K562 (cell line): ENCODE data around the gene BIRC7. TPM values are rescaled to one million over a fixed set of nuclear protein-coding genes. Genes with fewer than 3 reads are reported as not detected.

Source experiments
- CREB1 ChIP-seq, 2 experiments: sonication (generic) in 1 of 2; formaldehyde crosslinking in 1 of 2; IDR thresholded peaks; 2 replicates each; pipeline versions ENCODE4 v1.6.1 to v1.8.0; 2012 to 2022; ENCODE audit warnings: inconsistent platforms in 1 of 2, mild to moderate bottlenecking in 1 of 2, missing genetic modification reagents in 1 of 2, moderate library complexity in 1 of 2
- ERF ChIP-seq: fragments of 450-650 bp; formaldehyde crosslinking; IDR thresholded peaks from 2 replicates; pipeline ENCODE4 v1.4.0; 2020; ENCODE audit warnings: mild to moderate bottlenecking, mixed read lengths
- ILK ChIP-seq: fragments of 450-650 bp; IDR thresholded peaks from 2 replicates; pipeline ENCODE4 v1.6.1; 2016; ENCODE audit warnings: missing genetic modification characterization, low read depth, mild to moderate bottlenecking, missing compliant biosample characterization, moderate library complexity, borderline replicate concordance
- KAT8 ChIP-seq: fragments of 450-650 bp; IDR thresholded peaks from 2 replicates; pipeline ENCODE4 v1.6.1; 2016; ENCODE audit warnings: low read depth, mild to moderate bottlenecking
- NFXL1 ChIP-seq: fragments of 450-650 bp; formaldehyde crosslinking; IDR thresholded peaks from 2 replicates; pipeline ENCODE4 v1.4.0; 2021; ENCODE audit warnings: mild to moderate bottlenecking
- RBM22 ChIP-seq: fragments of 200-400 bp; formaldehyde crosslinking; IDR thresholded peaks from 2 replicates; pipeline ENCODE4 v1.6.1; 2018; ENCODE audit warnings: low read length, low read depth; ENCODE audit not compliant: poor library complexity, severe bottlenecking
- SMARCE1 ChIP-seq: fragments of 450-650 bp; IDR thresholded peaks from 2 replicates; pipeline ENCODE4 v1.7.1; 2016; ENCODE audit warnings: mild to moderate bottlenecking
- ZNF274 ChIP-seq: IDR thresholded peaks from 2 replicates; pipeline ENCODE4 v1.6.1; 2011; ENCODE audit warnings: low read depth, mild to moderate bottlenecking, low read length, moderate library complexity, borderline replicate concordance
- ZNF584 ChIP-seq: fragments of 200-800 bp; sonication (Bioruptor generic); IDR thresholded peaks from 2 replicates; pipeline ENCODE4 v1.6.1; 2016; ENCODE audit warnings: low read depth, mild to moderate bottlenecking, missing genetic modification characterization, missing compliant biosample characterization
- polyA plus RNA-seq, 8 experiments: library from polyadenylated mRNA; depleted of rRNA in 4 of 8; stranded (reverse) in 5 of 8; unstranded in 3 of 8; fragments of >200 nt; fragmentation: Nextera tagmentation in 2 of 8; fragmentation: Illumina TruSeq in 1 of 8; extraction: Ambion mirVana in 2 of 8; extraction: Trizol in 1 of 8; gene quantifications; 2 replicates each; pipeline versions ENCODE4 v1.2.1 to v1.2.3, GENCODE V29; 2011 to 2014; ENCODE audit warnings: inconsistent platforms in 1 of 8, missing spikeins in 1 of 8
- total RNA-seq, 7 experiments: library from RNA; depleted of rRNA in 6 of 7; stranded (reverse); fragments of >200 nt in 6 of 7; fragmentation: Illumina TruSeq in 2 of 7; extraction: Trizol in 2 of 7; gene quantifications; 2 replicates each; pipeline versions ENCODE4 v1.2.1 to v1.2.3, GENCODE V29; 2011 to 2021; ENCODE audit warnings: low replicate concordance in 1 of 7
- TF ChIP-seq, protein P1 (sequence below): fragments of 200-800 bp; sonication (Bioruptor generic); IDR thresholded peaks from 2 replicates; pipeline ENCODE4 v1.6.1; 2017; ENCODE audit warnings: missing genetic modification characterization, missing compliant biosample characterization
- TF ChIP-seq, protein P2 (sequence below): sonication (generic); formaldehyde crosslinking; IDR thresholded peaks from 2 replicates; pipeline ENCODE4 v1.8.1; 2023; ENCODE audit warnings: mild to moderate bottlenecking, missing genetic modification reagents
- TF ChIP-seq, protein P3 (sequence below): sonication (generic); formaldehyde crosslinking; IDR thresholded peaks from 2 replicates; pipeline ENCODE4 v1.8.0; 2022; ENCODE audit warnings: missing genetic modification reagents, mild to moderate bottlenecking, borderline replicate concordance
- TF ChIP-seq, protein P4 (sequence below): sonication (generic); formaldehyde crosslinking; IDR thresholded peaks from 2 replicates; pipeline ENCODE4 v1.5.0; 2020; ENCODE audit warnings: missing genetic modification reagents
- TF ChIP-seq, protein P5 (sequence below), 2 experiments: fragments of 450-650 bp; IDR thresholded peaks; 2 replicates each; pipeline ENCODE4 v1.6.1; 2018; ENCODE audit warnings: mild to moderate bottlenecking in 2 of 2, low read depth in 1 of 2; ENCODE audit not compliant: partially characterized antibody in 2 of 2
- TF ChIP-seq, protein P6 (sequence below): fragments of 450-650 bp; IDR thresholded peaks from 2 replicates; pipeline ENCODE4 v1.7.0; 2016; ENCODE audit warnings: borderline replicate concordance

Gene BIRC7
- total and polyA plus RNA-seq, 9 of the 15 experiments (the other 6 are each of a cell fraction or from before 2014, with no cell fraction given) = 0.14 to 0.19 (median 0.16) TPM; not detected in 5

DNA sequence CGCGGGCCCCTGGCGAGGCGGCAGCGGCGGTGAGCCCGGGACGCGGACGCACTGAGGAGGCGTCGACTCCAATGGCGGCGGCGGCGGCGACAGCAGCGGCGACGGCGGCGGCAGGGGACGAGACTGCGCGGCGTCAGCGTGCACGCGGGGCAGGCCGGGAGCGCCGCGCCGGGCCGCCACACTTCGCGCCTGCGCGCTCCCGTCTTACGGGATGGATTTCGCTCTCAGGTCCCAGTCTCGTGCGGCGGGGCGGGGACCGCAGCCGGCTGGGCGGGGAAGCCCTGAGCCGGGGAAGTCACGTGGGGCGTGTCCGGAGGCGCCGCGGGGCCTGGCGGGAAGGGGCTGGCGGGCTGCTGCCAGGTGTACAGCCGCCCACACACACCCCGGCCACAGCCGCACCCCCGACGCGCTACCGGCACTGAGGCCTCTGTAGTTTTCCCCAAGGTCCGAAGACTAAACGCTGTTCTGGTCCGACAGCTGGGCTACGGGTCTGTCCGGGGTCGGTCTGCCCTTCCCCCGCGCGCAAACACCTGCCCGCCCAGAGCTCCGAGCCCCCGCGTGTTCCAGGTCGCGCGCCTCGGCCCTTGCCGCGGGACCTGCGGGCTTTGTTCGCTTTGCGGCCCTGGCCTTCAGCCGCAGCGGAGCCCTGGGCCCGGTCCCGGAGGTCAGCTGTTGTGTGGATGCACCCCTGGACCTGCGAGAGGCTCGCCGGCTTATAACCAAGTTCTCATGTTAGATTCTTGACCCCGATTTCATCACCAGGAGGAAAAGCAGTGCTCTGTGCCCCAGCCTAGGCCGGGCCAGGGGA, 19.5 kb upstream of the BIRC7 start, which contains the start of gene YTHDF1 (continued):
- TF ChIP-seq NFXL1 (CRISPR knock-in tag) (0 out of 2 replicates have a peak, but pooled peaks have one; percentile 42), ILK (tag) (no peak), ZNF584 (CRISPR knock-in tag) (no peak), ZNF274 (no peak), SMARCE1 (0 out of 2 replicates have a peak, but pooled peaks have one; percentile 40), KAT8 (no peak), CREB1 (IDR thresholded peaks at IDR 0.05) (peak; percentile 87), CREB1 (CRISPR knock-in tag; IDR thresholded peaks at IDR 0.05) (no peak), RBM22 (no peak), ERF (peak; percentile 38; the same call in 1 of the 2 replicates)
- TF ChIP-seq, protein P1, sequence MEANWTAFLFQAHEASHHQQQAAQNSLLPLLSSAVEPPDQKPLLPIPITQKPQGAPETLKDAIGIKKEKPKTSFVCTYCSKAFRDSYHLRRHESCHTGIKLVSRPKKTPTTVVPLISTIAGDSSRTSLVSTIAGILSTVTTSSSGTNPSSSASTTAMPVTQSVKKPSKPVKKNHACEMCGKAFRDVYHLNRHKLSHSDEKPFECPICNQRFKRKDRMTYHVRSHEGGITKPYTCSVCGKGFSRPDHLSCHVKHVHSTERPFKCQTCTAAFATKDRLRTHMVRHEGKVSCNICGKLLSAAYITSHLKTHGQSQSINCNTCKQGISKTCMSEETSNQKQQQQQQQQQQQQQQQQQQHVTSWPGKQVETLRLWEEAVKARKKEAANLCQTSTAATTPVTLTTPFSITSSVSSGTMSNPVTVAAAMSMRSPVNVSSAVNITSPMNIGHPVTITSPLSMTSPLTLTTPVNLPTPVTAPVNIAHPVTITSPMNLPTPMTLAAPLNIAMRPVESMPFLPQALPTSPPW (CRISPR knock-in tag) = peak; percentile 74
- TF ChIP-seq, protein P2, sequence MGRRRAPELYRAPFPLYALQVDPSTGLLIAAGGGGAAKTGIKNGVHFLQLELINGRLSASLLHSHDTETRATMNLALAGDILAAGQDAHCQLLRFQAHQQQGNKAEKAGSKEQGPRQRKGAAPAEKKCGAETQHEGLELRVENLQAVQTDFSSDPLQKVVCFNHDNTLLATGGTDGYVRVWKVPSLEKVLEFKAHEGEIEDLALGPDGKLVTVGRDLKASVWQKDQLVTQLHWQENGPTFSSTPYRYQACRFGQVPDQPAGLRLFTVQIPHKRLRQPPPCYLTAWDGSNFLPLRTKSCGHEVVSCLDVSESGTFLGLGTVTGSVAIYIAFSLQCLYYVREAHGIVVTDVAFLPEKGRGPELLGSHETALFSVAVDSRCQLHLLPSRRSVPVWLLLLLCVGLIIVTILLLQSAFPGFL (CRISPR knock-in tag) = no peak
- TF ChIP-seq, protein P3, sequence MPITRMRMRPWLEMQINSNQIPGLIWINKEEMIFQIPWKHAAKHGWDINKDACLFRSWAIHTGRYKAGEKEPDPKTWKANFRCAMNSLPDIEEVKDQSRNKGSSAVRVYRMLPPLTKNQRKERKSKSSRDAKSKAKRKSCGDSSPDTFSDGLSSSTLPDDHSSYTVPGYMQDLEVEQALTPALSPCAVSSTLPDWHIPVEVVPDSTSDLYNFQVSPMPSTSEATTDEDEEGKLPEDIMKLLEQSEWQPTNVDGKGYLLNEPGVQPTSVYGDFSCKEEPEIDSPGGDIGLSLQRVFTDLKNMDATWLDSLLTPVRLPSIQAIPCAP = peak; percentile 58; the same call in 1 of the 2 replicates
- TF ChIP-seq, protein P4, sequence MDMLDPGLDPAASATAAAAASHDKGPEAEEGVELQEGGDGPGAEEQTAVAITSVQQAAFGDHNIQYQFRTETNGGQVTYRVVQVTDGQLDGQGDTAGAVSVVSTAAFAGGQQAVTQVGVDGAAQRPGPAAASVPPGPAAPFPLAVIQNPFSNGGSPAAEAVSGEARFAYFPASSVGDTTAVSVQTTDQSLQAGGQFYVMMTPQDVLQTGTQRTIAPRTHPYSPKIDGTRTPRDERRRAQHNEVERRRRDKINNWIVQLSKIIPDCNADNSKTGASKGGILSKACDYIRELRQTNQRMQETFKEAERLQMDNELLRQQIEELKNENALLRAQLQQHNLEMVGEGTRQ = peak; percentile 96
- TF ChIP-seq, protein P5, sequence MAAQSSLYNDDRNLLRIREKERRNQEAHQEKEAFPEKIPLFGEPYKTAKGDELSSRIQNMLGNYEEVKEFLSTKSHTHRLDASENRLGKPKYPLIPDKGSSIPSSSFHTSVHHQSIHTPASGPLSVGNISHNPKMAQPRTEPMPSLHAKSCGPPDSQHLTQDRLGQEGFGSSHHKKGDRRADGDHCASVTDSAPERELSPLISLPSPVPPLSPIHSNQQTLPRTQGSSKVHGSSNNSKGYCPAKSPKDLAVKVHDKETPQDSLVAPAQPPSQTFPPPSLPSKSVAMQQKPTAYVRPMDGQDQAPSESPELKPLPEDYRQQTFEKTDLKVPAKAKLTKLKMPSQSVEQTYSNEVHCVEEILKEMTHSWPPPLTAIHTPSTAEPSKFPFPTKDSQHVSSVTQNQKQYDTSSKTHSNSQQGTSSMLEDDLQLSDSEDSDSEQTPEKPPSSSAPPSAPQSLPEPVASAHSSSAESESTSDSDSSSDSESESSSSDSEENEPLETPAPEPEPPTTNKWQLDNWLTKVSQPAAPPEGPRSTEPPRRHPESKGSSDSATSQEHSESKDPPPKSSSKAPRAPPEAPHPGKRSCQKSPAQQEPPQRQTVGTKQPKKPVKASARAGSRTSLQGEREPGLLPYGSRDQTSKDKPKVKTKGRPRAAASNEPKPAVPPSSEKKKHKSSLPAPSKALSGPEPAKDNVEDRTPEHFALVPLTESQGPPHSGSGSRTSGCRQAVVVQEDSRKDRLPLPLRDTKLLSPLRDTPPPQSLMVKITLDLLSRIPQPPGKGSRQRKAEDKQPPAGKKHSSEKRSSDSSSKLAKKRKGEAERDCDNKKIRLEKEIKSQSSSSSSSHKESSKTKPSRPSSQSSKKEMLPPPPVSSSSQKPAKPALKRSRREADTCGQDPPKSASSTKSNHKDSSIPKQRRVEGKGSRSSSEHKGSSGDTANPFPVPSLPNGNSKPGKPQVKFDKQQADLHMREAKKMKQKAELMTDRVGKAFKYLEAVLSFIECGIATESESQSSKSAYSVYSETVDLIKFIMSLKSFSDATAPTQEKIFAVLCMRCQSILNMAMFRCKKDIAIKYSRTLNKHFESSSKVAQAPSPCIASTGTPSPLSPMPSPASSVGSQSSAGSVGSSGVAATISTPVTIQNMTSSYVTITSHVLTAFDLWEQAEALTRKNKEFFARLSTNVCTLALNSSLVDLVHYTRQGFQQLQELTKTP (IDR thresholded peaks at IDR 0.05; ENCODE audit: low read depth in 1 of 2, partially characterized antibody in 2 of 2) = peak in 1 of 2 experiments; percentile 62
- TF ChIP-seq, protein P6, sequence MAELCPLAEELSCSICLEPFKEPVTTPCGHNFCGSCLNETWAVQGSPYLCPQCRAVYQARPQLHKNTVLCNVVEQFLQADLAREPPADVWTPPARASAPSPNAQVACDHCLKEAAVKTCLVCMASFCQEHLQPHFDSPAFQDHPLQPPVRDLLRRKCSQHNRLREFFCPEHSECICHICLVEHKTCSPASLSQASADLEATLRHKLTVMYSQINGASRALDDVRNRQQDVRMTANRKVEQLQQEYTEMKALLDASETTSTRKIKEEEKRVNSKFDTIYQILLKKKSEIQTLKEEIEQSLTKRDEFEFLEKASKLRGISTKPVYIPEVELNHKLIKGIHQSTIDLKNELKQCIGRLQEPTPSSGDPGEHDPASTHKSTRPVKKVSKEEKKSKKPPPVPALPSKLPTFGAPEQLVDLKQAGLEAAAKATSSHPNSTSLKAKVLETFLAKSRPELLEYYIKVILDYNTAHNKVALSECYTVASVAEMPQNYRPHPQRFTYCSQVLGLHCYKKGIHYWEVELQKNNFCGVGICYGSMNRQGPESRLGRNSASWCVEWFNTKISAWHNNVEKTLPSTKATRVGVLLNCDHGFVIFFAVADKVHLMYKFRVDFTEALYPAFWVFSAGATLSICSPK = no peak
